C4-2B (cell line): ENCODE measurements around the gene ATP11B.

Experiments used
- ZFX ChIP-seq: fragments of 450-650 bp; IDR thresholded peaks from 2 replicates; pipeline ENCODE4 v1.6.1; 2017
- TF ChIP-seq, protein P1 (sequence below): fragments of 450-650 bp; conservative IDR thresholded peaks from 2 replicates; pipeline ENCODE4 v1.5.1; 2017; ENCODE audit warnings: mild to moderate bottlenecking

DNA sequence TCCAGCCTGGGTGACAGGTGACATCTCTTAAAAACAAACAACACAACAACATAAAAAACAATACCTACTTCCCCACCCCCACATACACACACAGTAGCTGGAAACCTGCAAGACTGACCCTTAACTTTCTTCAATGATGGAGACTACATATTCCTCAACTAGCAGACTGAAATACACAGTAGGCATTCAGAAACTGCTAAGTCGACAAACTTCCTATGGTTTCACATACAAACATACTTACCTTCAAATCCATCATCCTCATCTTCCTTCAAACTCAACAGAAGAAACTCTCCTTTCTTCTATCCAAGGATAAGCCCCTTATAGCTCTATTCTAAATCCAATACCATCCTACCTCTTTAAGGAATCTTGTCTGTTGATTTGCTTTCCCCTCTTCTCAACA lies 156.4 kb downstream of the ATP11B start:
- TF ChIP-seq, protein P1, sequence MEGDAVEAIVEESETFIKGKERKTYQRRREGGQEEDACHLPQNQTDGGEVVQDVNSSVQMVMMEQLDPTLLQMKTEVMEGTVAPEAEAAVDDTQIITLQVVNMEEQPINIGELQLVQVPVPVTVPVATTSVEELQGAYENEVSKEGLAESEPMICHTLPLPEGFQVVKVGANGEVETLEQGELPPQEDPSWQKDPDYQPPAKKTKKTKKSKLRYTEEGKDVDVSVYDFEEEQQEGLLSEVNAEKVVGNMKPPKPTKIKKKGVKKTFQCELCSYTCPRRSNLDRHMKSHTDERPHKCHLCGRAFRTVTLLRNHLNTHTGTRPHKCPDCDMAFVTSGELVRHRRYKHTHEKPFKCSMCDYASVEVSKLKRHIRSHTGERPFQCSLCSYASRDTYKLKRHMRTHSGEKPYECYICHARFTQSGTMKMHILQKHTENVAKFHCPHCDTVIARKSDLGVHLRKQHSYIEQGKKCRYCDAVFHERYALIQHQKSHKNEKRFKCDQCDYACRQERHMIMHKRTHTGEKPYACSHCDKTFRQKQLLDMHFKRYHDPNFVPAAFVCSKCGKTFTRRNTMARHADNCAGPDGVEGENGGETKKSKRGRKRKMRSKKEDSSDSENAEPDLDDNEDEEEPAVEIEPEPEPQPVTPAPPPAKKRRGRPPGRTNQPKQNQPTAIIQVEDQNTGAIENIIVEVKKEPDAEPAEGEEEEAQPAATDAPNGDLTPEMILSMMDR = no peak
- TF ChIP-seq ZFX = no peak
